ENCODE measurements around the gene ETV1. TPM values are rescaled to one million over a fixed set of nuclear protein-coding genes. Genes with fewer than 3 reads are reported as not detected.

ETV1 gene
- total RNA-seq, 2 donors from 2014 or later: 15.8 to 31.2 TPM

GRCh38 chr7:13898957-13899670 is 90.4 kb downstream of the ETV1 start:
- no peak for TF ChIP-seq CTCF (conservative IDR thresholded peaks at IDR 0.05)
- H3K9me3 Mint-ChIP-seq: no peaks in the 10 kb centered on the region
- Histone ChIP-seq H3K9me3 (ENCODE audit: control insufficient read depth, low read length) (no peaks in the 10 kb centered on the region), H3K27me3 (ENCODE audit: control insufficient read depth, insufficient read depth, low read length, poor library complexity, severe bottlenecking) (no peaks in the 10 kb centered on the region), H3K9ac (ENCODE audit: extremely low read depth, low read length, poor library complexity, severe bottlenecking) (no peak overlapping the region), H3K4me1 (ENCODE audit: control insufficient read depth, insufficient read depth, low read length) (no peaks in the 10 kb centered on the region), H3K4me3 (ENCODE audit: low read length) (no peak overlapping the region), H3K27ac (ENCODE audit: low read depth, low read length) (no peak overlapping the region), H3K36me3 (ENCODE audit: control insufficient read depth, insufficient read depth, low read length) (no peaks in the 10 kb centered on the region)
- H3K36me3 Mint-ChIP-seq (ENCODE audit: low read depth): peaks cover 8% of the 10 kb centered on the region
- no peak overlapping the region for H3K4me3 Mint-ChIP-seq
- no peak for DNase-seq
- 91 to 98% methylated on average over 5 to 6 of the region's 6 CpGs for WGBS, 2 experiments (ENCODE audit: insufficient coverage in 1 of 2, insufficient read length in 1 of 2)
- H3K4me1 Mint-ChIP-seq: no peaks in the 10 kb centered on the region
- no peak overlapping the region for H3K27ac Mint-ChIP-seq
- H3K27me3 Mint-ChIP-seq (ENCODE audit: insufficient read depth): no peaks in the 10 kb centered on the region

- Histone ChIP-seq H3K36me3 (ENCODE audit: control insufficient read depth, insufficient read depth, low read length) (no peaks in the 10 kb centered on the region), H3K4me1 (ENCODE audit: control insufficient read depth, insufficient read depth, low read length) (no peaks in the 10 kb centered on the region), H3K4me3 (ENCODE audit: low read length) (no peak overlapping the region), H3K9me3 (ENCODE audit: control insufficient read depth, low read length) (no peaks in the 10 kb centered on the region), H3K9ac (ENCODE audit: extremely low read depth, low read length, poor library complexity, severe bottlenecking) (no peak overlapping the region), H3K27ac (ENCODE audit: low read depth, low read length) (no peak overlapping the region), H3K27me3 (ENCODE audit: control insufficient read depth, insufficient read depth, low read length, poor library complexity, severe bottlenecking) (no peaks in the 10 kb centered on the region)
- Mint-ChIP-seq H3K4me1 (no peaks in the 10 kb centered on the region), H3K9me3 (no peaks in the 10 kb centered on the region), H3K27ac (no peak overlapping the region), H3K4me3 (no peak overlapping the region), H3K27me3 (ENCODE audit: insufficient read depth) (no peaks in the 10 kb centered on the region), H3K36me3 (ENCODE audit: low read depth) (peaks cover 4% of the 10 kb centered on the region)
- 89 to 97% methylated on average over 1 to 2 of the region's 2 CpGs for WGBS, 2 experiments (ENCODE audit: insufficient coverage in 1 of 2, insufficient read length in 1 of 2)
- TF ChIP-seq CTCF (conservative IDR thresholded peaks at IDR 0.05): no peak
- DNase-seq: no peak
These were observed 91.6 kb downstream of the ETV1 start for GRCh38 chr7:13897819-13898218.

GRCh38 chr7:13894954-13895353 is 94.5 kb downstream of the ETV1 start:
- H3K9me3 ChIP-seq (ENCODE audit: control insufficient read depth, low read length): no peaks in the 10 kb centered on the region
- Mint-ChIP-seq H3K36me3 (ENCODE audit: low read depth) (no peaks in the 10 kb centered on the region), H3K27me3 (ENCODE audit: insufficient read depth) (no peaks in the 10 kb centered on the region), H3K4me3 (no peak overlapping the region), H3K9me3 (peaks cover 2% of the 10 kb centered on the region), H3K27ac (no peak overlapping the region), H3K4me1 (no peaks in the 10 kb centered on the region)
- H3K27me3 ChIP-seq (ENCODE audit: control insufficient read depth, insufficient read depth, low read length, poor library complexity, severe bottlenecking): no peaks in the 10 kb centered on the region
- no peaks in the 10 kb centered on the region for H3K36me3 ChIP-seq (ENCODE audit: control insufficient read depth, insufficient read depth, low read length)
- no peaks in the 10 kb centered on the region for H3K4me1 ChIP-seq (ENCODE audit: control insufficient read depth, insufficient read depth, low read length)
- H3K27ac ChIP-seq (ENCODE audit: low read depth, low read length): no peak overlapping the region
- no peak overlapping the region for H3K9ac ChIP-seq (ENCODE audit: extremely low read depth, low read length, poor library complexity, severe bottlenecking)
- no peak overlapping the region for H3K4me3 ChIP-seq (ENCODE audit: low read length)
- no peak for TF ChIP-seq CTCF (conservative IDR thresholded peaks at IDR 0.05)
- 95 to 96% methylated on average over 3 to 4 of the region's 4 CpGs for WGBS, 2 experiments (ENCODE audit: insufficient coverage in 1 of 2, insufficient read length in 1 of 2)
- DNase-seq: no peak
